ENCODE measurements around the gene EWSR1.

The EWSR1 gene

DNA sequence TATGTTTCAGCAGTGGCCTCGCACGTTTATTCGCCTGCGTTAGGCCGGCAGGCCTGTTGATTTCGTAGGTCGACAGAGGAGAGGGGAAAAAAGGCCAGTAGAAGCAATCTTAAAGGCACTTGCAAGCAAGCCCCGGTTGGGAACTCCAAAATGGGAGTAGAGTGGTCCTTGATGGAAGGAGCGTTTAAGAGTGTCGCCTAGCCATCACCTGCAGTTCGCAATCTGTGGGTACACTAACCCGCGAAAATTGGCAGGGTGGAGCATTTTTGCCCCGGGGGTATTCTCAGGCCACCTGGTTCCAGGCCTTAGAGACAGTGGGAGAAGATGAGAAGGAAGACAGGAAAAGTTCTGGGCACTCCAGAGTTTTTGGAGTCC is 1.1 kb downstream of the EWSR1 start:
- no peak for DNase-seq (ENCODE audit: low spot score)

DNA sequence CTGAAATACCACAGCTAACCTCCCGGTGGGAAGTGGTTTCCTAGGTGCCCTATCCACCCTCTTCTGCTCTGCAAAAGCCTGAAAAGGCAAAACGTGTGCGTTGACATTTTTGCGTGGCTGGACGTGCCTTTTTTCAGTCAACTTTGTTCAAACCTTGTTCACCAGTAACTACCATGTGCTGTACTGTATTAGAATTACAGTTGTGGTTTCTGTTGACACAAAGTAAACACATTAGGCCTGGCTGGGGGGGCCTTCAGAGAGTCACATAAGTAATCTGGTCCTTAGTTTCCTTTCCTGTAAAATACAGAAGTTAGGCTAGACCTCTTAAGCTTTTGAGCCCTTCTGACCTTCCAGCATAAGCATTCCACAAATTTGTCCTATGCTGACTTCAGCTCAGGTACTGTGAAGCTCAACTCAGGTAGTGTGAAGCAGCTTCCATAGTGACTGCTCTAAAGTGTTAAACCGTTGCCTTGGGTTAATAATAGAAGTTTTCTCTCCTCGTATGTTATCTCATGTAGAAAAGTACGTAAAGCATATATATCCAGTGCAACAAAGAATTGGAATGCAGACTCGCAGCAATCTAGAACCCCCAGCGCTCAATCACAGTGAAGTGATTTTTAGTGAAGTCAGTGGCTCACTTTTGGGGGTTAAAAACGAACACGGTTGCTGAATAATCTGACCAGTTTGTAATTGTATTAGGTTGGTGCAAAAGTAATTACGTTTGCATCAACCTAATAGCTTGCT is 1.8 kb downstream of the EWSR1 start:
- DNase-seq (ENCODE audit: low spot score), result no peak

DNA sequence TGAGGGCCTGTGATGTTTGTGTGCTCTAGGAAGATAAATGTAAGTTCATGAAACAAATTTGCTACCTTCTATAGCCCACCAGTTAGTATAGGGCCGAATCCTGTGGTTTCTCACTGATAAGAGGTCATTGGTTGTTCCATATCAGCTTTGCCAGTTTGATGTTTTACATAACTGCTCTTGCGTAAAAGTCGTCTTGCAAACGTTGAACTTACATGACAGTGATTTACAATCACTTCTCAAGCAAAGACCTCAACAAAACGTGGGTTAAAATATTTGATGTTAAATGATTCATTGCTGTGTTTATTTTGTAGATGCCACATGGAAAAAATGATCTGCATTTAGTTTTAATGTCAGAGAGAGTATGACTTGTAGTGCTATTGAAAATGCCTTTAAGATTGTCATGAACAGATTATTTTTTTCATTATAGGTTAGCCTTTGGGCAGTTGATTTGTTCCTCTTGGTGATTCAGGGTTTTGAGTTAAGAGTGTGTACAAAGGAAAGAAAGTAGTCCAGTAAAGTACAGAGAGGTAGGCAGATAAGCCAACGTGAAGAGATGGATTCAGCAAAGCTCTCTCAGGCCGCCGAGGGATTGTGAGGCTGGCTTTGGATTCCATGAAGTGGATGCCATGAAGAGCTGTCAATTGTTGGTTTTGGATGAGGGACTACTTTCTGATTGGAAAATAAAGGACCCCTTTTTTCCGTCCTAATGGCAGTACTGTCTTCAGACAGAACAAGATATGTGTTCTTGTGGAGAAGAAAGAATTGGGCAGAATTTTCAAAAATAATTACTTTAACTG is 2.6 kb downstream of the EWSR1 start:
- DNase-seq (ENCODE audit: low spot score), result no peak

DNA sequence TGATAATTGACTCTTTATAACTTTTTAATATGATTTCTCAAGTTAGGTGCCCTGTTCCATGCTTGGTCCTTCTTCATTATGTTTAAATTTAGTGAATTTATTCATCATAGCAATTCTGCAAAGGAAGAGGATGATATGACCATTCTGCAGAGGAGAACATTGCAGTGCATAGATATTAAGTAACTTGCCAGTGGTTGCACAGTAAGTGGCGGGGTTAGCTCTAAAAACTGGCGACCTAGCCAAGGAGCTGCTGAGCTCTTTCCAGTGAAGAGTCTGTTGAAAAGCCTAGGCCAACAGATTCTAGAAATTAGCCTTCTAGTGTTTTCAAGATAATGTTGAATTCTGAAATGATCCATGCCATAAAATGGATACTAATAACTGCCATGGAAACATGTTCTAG is 4.6 kb downstream of the EWSR1 start:
- DNase-seq (ENCODE audit: low spot score), result no peak

DNA sequence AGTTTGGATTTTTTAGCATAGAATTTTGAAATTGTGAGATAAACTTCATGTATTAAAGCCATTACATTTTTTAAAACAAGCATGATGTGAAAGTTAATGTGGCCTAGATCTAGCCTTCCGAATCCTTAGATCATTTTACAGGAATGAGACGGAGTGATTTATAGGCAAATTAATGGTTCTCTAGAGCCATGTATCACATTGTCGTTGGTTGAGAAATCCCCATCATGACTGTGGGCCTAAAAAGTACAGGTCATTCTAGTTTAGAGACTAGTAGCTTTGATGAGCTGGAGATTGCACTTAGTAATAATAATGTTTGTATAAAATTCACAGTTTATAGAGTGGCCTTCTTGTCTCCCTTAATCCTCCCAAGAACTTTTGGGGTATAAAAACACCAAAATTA is 7.1 kb downstream of the EWSR1 start:
- no peak for DNase-seq (ENCODE audit: low spot score)

DNA sequence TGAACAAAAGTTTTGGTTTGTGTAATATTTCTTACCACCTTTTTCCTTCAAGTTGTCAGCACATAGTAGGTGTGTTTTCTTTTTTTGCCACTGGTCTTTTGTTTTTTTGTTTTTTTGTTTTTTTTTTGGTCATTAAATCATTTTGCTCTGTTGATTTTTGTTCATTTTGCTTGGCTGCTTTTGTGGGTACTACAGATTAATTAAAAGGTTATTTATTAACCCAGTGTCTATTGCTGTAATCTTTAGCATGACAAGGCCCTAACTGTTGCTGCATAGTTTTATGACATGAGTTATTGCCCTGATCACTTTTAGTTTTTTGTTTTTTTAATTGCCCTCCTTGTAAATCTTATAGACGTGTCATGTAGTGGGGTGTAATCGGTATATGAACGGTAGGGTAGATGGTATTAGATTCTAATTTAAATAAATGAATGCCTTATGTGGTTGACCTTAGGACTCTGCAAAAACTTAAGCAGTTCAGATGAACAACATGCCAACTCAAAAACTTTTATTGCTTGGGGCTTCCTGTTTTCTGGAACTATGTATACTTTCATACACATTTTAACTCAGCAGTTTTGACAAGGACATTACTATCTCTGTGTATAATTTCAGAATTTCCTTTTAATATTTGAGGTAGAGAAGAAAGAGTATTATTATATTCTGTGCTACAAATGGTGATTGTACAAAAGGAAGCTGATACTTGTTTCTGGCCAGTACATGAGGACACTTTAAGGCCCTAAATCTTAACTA is 7.9 kb downstream of the EWSR1 start:
- DNase-seq (ENCODE audit: low spot score), result no peak

DNA sequence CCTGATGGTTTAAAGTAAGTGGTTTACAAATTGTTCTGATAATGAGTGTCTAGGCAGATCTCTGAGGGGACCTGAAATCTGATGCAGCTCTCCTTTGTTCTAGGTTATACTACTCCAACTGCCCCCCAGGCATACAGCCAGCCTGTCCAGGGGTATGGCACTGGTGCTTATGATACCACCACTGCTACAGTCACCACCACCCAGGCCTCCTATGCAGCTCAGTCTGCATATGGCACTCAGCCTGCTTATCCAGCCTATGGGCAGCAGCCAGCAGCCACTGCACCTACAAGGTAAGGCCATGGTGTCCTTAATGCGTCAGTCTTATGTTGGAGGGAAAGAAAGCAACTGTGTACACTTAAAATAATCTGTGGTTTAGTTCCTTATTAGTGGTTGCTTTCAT is 9.9 kb downstream of the EWSR1 start:
- DNase-seq (ENCODE audit: low spot score), result no peak

DNA sequence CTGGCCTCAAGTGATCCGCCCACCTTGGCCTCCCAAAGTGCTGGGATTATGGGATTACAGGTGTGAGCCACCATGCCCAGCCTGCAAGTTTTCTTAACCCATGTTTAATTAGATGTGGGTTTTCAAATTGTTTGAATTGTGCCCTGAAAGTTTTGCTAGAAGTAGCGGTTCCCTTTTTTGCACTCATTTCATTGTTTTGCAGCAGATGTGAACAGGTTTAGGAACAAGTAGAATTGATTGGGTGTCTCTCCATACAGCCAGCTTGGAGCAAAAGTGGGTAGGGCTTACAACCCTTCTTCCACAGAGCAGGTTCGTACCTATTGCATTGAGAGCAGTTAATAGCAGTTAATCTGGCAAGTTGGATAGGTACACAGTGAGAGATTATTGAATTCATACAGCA is 16.1 kb downstream of the EWSR1 start:
- DNase-seq (ENCODE audit: low spot score), result no peak

DNA sequence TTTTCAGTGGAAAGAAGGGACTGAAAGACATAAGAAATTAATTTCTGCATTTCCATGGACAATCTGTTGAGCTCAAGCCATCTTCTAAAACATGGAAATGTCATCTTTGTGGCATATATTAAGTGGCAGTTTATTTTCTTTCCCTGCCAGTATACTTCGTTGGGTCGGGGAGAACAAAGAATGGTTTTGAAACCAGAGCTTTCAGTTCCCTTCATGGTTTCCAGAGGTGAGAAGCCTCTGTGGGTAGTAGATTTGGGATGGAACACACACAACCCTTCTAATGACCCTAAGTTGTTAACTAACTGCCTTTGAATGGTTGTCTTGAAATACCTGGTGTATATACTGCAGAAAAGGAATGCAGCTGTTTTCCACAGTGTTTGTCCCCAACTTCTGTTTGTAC is 20.8 kb downstream of the EWSR1 start:
- no peak for DNase-seq (ENCODE audit: low spot score)

DNA sequence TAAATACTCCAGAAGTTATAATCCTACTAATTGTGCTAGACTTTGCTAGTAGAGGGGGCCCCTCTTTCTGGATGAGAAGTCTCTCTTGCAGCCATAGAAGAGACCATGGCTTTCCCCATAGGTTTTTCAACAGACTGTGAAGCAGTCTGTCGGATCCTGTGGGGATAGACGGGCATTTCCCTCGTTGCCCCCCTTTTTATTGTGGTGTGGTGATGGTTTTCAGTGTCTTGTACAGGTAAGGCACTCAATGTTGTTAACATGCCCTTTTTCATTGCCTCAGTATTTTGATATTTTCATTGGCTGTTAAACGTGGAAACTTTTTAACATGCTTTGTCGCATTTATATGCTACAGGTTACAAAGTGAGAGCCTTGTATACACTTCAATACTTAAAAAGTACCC is 22.0 kb downstream of the EWSR1 start:
- DNase-seq (ENCODE audit: low spot score), result no peak

DNA sequence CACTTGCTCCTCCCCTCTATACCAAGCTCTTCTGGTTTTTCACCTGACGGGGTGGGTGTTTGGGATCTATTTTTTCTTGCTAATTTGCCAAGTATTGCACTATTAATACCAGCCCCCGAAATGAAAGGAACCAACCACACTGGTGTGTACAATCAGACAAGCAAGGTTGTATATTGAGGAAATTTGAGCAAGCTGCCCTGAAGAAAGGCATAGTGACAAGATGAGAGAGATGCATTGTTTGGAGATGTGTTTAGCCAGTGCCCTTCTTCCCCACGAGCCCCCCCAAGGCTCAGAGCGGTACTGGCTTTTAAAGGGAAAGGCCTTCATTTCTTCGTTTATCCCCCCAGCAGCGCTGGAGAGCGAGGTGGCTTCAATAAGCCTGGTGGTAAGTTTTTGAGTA is 23.1 kb downstream of the EWSR1 start:
- DNase-seq (ENCODE audit: low spot score), result no peak

DNA sequence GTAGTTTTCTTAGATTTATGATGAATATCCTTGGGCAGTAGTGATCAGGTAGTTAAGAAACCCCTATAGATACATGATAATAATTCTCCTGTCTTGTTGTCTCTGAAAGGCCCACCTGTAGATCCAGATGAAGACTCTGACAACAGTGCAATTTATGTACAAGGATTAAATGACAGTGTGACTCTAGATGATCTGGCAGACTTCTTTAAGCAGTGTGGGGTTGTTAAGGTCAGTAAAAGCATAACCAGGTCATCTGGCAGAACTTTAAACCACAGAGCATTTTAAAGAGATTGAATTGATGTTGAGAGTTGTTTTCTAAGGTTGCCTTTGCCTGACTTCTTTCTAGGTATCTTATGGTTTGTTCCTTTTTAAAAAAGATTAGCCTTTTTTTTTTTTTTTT is 24.3 kb downstream of the EWSR1 start:
- no peak for DNase-seq (ENCODE audit: low spot score)

DNA sequence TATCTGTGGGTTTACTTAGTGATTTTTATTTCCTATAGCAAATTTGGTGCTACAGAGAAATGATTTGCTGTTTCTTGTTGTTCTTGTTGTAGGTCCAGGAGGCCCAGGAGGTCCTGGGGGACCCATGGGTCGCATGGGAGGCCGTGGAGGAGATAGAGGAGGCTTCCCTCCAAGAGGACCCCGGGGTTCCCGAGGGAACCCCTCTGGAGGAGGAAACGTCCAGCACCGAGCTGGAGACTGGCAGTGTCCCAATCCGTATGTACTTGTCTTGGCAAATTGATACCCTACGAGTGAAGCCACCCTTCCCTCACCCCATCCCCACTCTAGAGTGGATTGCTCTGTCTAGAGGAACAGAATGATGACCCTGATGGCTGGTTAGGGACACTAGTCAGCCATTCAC is 30.6 kb downstream of the EWSR1 start:
- no peak for DNase-seq (ENCODE audit: low spot score)

DNA sequence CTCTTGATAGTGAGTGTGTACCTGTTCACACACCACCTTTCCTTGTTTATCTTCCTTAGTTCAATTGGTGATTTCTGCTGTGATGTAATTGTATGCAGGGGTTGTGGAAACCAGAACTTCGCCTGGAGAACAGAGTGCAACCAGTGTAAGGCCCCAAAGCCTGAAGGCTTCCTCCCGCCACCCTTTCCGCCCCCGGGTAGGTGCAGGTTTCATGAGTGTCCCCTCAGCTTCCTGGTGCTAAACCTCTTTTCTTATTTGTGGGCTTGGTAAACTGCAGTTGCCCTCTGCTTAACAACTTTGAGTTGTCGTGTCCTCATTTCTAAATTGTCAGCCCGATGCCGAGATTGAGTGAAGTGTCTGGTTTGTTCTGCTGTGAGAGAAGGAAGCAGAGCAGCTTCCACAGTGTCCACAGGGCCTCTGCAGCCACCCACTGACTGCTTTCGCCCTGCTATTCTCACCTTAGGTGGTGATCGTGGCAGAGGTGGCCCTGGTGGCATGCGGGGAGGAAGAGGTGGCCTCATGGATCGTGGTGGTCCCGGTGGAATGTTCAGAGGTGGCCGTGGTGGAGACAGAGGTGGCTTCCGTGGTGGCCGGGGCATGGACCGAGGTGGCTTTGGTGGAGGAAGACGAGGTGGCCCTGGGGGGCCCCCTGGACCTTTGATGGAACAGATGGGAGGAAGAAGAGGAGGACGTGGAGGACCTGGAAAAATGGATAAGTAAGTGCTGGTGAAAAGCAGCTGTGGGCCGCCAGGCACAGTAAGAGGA is 31.2 kb downstream of the EWSR1 start:
- DNase-seq (ENCODE audit: low spot score), result no peak

DNA sequence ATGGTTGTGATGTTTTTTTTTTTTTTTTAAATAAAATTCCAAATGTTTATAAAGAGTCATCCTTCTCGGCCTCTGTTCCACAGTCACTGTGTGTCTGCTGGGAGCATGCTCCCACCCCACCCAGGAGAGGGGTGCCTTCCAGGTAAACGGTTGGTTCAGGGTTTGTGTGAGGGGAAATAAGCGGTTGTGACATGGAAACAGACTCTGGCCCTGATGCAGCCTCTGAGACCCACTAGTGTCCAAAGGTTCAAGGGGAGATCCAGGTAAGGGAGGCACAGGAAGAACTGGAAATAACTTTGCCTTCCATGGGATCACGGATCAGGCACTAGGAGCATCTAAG is 32.4 kb downstream of the EWSR1 start:
- no peak for DNase-seq (ENCODE audit: low spot score)

DNA sequence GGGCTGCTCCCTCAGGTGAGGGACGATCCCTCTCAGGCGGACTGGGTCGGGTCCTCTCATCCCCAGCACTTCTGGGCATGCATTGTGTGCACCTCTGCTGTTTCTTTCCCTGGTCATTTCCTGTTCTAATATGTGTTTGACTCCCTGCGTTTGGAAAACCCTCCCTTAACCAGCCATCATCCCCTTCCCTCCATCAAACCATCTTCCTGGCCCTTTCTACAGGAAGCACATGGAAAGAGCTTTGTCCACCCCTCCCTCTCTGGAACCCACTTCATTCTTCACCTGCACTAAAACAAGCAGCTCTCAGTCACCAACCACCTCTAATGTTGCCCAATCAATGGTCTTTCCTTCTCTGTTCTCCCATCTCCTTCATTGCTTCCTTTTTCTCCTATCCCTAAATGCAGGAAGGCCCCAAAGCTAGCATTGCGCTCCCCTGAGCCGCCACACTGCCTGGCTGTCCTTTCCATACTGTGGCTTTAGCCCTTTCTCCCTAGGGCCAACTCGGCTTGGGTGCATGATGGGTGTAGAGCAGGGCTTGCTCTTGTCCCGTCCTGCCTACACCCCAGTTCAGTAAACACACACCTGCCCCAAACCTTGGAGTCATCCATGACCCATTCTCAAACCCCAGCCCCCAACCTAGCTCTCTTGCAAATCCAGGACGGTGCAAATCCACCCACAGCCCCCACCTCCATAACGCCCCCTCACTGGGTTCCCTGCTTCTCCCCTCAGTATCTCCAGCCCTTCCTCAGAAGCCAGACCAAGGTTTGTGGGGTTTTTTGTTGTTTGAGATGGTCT is 32.9 kb downstream of the EWSR1 start:
- DNase-seq (ENCODE audit: low spot score), result no peak

DNA sequence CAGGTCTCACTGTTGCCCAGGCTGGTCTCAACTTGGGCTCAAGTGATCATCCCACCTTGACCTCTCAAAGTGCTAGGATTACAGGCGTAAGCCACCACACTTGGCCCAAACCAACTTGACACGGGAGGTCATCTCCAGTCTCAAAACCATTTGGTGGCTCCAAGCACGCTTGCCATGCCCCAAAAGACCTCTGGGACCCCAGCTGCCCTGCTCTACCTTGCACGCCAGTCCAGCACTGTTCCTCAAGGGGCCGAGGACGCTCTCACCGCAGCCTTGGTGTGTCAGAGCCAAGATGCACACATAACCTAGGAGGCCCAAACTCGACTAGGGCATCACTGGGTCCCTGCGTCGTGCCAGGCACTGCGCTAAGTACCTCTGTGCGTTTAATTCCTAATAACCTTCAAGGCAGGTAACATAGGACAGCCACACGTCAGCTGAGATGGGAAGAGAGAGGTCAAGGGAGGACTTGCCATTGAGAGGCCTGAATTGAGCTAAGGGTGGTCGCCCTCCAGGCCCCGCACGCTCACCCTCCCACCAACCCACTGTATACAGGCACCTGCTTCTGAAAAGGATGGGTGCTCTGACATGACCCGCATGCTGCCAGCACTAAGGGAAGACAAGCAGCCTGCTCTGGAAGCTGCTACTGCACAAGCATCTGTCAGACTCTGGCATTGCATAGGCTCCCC is 33.8 kb downstream of the EWSR1 start:
- DNase-seq (ENCODE audit: low spot score), result no peak

DNA sequence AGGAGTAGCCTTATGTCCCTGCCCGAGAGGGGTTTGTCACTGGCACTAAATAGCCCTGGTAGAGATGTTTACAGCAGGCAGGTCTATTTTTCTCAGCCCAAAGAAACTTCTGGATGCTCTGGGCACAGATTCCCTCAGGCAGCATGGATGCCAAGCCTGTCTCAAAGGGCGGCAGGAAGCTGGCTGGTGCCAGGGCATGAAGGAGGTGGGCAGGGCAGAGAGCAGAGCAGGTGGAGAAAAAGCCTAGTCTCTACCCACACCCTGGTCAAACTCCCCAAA is 34.3 kb downstream of the EWSR1 start:
- DNase-seq (ENCODE audit: low spot score), result no peak

DNA sequence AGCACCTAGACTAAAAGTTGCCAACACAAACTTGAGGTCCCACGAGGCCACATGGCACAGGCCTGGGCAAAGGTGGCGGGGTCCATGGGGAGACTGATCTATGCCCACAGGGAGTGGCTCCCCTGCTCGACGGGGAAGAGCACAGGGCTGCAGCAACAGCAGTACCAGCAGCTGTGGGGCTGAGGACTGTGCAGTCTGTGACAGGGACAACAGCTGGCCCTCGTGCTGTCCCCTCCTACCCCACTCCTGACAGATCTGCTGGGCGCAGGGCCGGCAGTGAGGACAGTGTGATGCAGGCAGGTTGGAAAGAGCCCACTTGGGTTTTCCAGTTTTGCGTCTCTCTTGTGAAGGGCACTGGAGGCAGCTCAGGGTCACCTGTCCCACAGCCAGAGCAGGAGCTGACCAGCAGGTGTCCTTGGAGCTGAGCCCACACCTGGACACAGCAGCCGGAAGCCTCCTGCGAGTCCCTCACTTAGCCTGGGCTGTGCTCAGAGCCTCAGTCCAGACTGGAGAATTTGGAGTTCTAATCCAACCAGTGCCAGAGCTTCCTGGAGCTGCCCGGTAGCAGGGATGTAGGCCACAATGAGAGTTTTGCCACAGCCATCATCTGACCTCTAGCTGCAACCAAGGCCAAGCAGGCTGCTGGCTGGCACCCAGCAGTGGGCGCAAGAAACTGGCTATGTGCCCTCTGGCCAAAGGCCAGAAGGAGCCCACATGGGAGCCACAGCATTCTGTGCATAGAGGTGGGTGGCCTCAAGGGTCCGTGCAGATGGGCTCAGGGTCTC is 34.8 kb downstream of the EWSR1 start:
- no peak for DNase-seq (ENCODE audit: low spot score)

DNA sequence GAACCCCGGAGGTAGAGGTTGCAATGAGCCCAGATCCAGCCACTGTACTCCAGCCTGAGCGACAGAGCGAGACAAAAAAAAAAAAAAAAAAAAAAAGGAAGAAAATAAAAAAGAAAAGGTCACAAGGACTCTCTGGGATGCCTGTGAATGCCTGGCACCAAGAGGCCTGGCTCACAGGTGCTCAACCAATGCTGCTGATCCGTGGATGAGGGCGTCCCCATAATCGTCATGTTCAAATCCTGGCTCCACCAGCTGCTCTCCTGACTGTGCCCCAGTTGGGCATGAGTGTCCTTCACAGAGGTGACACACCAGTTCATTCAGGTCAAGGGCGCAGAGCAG is 37.7 kb downstream of the EWSR1 start:
- no peak for DNase-seq (ENCODE audit: low spot score)
